GM19043 (cell line): ENCODE data around the gene UBTD1.

ENCODE experiments used
- ATAC-seq: cut with Tn5 transposase; IDR thresholded peaks from one replicate; pipeline ENCODE4 v1.9.1; 2021; ENCODE audit warnings: low read depth; ENCODE audit not compliant: unreplicated experiment

UBTD1 gene

DNA sequence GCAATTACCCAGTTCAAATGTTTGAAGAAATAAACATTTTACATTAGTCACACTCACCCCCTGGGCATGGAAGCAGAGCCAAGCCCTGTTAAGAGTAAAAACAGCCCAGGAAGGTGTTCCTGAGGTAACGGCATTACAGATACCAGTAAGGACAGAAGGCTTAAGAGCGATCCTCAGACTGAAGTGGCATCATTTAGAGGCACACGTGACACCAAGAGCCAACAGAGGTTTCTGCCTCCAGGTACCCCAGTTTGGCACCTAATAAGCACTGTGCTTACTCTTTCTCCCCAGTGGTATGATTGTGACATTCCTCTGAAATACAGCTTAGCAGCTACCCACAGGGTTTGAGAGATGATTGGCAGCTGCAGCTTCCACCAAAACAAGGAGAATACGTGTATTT is 17.7 kb upstream of the UBTD1 start:
- no peak for ATAC-seq

DNA sequence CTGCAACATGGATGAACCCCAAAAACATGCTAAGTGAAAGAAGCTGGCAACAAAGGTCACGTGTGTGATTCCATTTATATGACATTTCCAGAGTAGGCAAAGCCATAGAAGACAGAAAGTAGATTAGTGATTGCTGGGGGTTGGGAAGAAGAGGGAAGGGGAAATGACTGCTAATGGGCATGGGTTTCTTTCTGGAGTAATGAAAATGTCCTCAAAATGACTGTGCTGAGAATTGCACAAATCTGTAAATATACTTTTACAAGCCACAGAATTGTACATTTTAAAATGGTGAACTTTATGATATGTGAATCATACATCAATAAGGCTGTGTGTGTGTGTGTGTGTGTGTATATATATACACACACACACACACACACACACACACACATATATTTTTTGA is 16.3 kb upstream of the UBTD1 start:
- no peak for ATAC-seq

DNA sequence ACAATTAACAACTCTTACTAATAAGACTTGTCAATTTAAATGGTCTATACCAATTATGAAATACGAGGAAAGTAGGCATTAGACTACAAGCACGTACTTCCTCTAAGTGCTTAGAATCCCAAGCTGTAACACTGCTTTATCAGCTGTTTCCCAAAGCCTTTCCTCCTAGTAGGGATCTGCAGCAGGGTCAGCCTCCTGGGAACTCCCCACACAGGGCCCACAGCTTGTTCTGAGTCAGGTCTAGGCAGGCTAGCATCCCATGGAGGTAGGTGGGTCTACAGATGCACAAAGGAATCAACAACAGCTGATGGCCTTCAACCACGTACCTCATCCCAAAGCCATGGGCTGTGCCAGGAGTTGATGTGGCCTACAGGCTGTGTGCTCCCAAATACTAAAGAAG is 15.2 kb upstream of the UBTD1 start:
- no peak for ATAC-seq

DNA sequence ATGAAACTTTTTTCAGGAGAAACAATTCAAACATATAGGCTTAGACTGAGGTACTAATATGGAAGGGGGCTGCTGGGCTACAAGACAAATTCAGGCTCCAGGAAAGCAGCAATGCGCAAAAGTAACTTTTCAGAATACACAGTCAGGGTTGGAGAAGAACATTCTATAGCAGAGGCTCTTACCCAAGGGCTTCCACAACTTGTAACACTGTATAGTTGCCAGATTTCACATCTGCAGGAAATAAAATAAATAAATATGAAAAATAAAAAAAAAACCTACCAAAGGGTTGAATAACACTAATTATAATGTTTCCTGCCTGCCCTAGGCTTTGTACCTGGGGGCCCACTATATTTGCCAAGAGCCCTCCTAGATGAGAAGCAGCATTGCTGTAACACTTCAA is 14.8 kb upstream of the UBTD1 start:
- ATAC-seq: no peak

DNA sequence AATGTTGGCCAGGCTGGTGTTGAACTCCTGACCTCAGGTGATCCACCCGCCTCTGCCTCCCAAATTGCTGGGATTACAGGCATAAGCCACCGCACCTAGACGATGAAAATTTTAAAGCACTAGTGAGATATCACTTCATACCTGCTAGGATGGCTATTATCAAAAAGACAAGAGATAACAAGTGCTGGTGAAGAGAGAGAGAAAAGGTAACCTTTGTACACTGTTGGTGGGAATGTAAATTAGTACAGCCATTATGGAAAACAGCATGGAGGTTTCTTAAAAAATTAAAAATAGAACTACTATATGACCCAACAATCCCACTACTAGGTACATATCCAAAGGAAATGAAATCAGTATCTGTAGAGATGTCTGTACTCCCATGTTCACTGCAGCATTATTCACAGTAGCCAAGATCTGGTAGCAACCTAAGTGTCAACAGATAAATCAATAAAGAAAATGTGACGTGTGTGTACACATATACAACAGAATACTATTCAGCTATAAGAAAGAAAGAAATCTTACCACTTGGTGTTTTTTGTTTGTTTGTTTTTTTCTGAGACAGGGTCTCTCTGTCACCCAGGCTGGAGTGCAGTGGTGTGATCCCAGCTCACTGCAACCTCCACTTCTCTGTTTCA is 13.0 kb upstream of the UBTD1 start:
- no peak for ATAC-seq

DNA sequence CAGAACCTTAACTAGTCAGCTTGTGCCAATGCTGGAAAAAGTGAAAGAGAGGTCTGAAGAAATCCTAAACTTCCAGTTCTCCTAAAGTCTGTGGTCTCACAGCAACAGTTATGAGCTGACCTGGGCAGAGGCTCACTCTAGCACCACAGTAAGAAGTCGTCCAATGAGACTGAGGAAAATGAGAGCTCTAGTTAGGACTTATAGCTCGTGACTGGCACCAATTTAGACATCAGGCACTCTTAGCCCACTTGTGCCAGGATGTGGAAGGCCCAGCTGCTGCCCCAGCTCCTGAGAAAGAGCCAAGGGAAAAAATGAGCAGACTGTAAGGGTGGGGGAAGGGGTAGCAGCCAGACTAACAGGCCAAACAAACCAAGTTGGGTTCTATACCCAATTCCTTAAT is 8.1 kb upstream of the UBTD1 start:
- no peak for ATAC-seq

DNA sequence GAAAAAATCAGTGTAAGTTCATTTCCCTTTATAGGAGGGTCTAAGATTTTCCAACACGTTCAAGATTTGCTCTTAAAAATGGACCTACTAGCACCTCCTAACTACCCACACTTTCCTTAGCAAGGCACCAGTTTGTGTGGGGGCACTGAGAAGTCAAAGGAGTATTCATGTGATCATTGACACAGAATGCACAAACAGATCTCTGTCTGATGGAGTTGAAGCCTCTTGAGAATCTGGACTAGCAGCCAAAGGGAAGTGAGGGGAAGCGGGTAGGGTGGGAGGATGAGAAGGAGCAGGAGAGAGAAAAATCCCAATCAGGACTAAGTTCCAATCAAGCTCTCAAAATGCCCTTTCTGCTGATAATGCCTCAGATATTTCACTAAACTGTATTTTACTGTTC is 4.6 kb upstream of the UBTD1 start:
- ATAC-seq: no peak

DNA sequence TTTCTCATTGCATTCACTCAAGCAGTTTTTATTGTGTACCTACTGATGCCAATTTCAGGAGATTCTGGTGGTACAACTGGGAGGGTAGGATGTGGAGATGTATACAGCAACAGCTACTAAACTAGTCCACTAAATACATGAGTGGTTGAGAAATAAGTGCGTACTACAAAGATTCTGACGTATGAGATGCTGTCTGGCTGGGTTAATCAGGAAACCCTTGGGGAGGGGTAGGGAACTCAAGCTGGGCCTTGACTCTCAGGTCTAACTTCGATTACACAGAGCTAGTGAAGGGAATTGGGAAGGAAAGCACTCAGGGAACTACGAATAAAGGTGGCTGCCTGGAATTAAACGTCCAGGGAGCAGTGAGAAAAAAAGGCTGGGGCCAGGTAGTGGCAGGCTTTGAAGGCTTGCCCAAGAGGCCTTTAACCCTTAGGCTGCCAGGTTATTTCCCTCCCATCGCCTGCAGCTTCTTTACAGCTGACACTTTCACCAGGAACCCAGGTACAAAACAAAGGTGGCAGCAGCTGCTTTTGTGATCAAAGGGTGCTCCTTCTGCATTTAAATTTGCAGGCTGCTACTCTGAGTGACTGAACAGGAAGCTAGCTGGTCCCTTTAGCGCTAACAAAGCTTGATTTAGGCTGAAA is 3.7 kb upstream of the UBTD1 start:
- ATAC-seq: no peak

DNA sequence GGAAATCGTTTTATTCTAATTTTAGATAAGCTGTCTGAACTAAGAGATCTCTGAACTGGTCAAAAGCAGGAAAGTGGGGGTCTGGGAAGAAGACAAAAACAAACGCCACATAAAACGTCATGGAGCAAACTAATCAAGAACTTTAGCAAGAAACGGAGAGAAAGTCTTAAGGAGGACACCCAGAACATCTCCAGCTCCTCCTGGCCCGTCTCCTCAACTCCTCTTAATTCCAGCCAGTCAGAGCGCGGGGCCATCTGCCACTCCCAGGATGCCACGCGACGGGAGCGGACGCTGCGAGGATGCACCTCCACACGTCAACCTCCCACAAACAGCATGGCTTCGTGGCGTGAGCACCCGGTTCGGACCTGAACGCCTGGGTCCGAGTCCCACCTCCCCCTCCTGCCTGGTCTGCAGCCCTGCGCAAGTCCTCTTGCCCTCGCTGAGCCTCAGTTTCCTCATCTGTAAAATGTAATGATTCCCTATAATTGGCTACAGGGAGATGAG is 1.1 kb upstream of the UBTD1 start:
- ATAC-seq: peak; percentile 43

DNA sequence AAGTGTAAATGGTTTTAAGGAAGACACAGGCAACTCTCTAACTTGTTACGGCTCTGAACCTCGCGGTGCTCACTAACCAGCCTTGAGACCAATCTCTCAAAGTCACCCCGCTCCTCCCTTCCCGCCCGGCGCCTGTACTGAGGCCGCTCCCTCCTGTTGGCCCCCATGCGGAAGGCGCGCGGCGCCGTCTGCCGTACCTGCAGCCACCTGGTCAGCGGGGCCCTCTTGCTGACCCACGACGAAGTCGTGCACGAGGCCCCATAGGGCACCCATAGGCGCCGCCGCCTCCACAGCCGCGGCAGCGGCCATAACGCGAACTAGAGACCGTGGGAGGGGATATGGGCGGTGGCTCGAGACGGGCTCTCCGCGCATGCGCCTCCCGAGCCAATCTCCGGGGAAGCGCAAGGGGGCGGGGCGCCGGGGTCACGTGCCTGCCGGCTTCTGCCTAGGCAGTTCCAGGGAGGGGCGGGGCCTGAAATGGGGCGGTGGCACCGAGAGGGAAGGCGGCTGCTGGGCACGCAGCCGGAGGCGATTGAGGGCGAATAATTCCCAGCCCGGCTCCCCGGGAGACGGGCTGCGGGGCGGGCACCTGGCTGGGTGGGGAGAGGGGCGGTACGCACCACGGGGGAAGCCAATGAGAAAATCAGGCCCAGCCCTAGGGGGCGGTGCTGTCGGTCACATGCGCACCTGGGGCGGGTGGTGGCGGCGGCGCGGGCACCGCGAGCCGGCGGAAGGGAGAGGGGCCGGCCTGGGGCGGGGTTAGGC is 466 bp upstream of the UBTD1 start, which contains the start of gene MMS19:
TSS of gene MMS19 (minus strand) at position 347 of the 765 bp plus-strand sequence. CDS start at position 309, 38 bp downstream.
- peak; percentile 90 for ATAC-seq

DNA sequence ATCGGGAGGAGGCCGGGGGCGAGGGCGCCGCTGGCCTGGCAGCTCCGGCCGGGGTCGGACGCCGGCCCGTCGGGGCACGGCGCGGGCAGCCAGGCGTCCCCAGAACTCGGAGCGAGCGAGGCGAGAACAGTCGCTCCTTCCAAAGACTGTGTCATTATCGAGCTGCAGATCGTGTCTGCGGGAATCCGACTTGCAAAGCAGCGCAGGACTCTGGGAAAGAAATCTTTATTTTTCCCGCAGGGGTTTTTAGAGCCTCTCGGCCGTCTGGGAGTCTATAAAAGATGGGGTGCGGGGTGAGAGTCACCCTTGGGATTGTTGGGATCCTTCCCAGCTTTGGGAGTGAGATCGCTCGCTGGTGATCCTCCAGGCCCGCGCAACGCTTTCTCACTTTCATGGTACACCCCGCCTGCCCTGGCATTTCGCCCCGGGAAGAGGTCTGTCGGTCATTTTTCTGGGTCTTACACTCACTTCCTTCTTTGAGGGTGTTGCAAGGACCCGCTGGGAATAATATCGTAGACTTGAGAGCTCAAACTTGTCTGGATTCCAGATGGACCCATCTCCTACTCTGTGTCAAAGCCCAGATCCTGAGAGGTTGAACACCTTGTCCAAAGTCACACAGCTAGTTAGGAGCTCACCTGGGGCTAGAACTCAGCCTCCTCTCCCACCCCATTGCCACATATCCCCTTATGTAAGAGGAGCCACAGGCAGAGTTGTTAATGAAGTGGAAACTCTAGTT is 1.0 kb downstream of the UBTD1 start:
- no peak for ATAC-seq

DNA sequence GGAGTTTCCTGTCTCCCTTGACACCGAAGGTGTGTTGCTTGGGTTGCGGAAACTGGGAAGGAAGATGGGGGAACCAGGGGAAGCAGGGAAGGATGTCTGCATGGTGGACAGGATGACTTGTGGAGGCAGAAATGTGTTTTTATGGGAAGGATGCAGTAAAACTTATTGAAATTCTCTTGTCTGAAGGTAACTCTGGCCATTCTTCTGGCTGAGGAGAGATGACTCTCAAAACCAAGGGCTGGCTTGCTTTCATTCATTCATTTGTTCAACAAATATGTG is 1.5 kb downstream of the UBTD1 start:
- ATAC-seq: no peak

DNA sequence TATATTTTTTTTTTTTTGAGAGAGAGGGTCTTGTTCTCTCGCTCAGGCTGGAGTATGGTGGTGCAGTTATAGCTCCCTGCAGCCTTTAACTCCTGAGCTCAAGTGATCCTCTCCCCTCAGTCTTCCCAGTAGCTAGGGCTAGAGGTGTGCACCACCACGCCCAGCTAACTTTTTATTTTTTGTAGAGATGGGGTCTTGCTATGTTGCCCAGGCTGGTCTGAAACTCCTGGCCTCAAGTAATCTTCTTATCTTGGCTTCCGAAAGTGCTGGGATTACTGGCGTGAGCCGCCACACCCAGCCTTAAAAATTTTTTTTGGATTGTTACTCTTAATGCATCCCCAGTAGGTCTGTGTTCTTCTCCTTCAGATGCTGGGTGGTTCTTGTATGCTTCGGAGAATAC is 4.2 kb downstream of the UBTD1 start:
- no peak for ATAC-seq

DNA sequence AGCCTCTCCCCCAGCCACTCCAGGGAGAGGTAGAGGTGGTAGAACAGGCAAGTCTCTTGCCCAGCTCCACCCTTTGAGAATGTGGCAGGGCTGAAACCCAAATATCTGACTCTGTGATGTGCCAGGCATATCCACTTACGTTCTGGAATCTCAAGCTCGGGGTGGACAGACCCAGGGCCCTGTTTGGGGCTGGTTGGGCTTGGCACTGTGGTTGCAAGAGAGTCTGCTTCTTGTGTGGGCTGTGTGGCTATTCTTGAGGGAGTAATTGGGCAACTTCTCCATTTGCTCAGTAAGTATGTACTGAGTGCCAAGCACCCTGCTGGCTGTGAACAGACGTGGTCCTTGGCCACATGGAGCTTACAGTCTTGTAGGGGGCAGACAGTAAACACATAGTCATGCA is 4.7 kb downstream of the UBTD1 start:
- no peak for ATAC-seq

DNA sequence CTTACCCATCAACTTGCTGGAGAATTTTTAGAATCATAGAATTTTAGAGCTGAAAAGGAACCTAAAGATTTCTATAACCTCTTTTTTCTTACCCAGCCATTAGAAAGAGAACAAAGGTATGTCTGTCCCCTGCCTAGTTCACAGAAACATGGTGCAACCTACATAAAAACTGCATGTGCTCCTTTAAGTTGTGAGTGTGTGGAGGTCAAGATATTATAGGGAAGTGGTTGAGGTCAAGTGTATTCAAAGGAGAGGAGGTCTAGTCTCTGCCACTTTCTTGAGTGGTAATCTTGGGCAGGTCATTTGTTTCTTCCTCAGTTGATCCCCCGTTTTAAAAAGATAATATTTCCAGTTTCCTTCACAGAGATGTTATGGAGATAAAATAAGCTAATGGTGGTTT is 6.4 kb downstream of the UBTD1 start:
- no peak for ATAC-seq

DNA sequence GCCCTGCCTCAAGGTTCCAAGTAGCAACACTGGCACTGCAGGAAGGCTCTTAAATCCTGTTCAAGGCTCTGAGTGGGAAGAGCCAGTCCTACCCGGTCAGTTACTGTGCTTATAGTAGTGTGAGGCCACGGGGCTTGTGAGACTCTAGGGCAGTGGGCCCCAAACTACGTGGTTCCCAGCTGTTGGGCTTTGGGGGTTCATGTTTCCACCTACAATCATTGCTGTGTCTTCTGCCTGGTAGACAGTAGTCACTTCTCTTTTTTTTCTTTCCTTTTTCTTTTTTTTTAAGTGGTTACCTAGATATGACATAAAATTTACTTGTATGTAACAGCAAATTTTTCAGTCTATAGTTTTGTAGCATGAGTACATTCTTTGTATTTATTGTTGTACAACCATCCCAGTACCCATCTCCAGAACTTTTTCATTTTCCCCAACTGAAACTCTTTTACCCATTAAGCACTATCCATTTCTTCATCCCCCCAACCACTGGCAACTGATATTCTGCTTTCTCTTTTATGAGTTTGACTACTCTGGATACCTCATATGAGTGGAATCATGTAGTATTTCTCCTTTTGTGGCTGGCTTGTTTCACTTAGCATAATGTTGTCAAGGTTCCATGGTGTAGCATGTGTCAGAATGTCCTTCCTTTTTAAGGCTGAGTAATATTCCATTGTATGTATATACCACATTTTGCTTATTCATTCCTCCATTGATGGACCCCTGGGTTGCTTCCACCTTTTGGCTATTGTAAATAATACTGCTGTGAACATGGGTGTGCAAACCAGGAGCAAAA is 7.7 kb downstream of the UBTD1 start:
- ATAC-seq: no peak

DNA sequence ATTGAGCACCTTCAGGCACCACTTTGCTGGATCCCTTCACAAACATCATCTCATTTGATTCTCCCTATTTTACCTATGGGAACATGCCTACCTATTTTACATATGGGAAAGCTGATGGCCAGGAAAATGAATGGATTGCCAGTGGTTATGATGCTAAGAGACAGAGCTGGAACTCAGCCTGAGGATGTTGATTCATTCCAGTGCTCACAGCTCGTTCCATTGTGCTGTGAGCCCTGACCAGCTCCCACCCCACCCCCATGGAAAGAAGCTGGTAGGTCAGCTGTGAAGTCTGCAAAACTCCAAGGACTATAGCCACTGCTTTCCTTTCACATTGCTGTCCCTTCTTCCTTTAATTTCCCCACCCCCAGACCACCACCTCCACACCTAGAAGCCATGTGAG is 9.6 kb downstream of the UBTD1 start:
- no peak for ATAC-seq

DNA sequence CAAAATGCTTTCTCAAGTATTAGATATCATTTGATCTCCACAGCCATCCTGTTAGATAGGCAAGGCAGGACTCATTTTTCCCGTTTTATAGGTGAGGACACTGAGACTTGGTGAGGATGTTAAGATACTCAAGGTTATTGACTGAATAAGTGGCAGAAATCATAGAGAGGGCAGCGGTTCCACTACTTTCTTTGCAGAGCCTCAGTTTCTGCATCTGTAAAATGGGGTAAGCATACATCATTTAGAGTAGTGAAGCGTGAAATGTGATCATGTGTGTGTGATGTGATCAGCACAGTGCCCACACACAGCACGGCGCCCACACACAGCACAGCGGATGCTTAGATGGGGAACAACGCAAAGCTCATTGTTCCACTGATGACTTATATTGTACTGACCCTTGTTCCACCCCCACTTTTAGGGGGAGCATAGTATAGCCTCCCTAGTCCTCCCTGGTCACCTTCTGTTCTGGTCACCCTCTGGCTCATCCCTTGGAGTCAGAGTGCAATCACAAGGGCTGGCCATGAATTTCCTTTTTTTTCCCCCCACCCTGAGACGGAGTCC is 10.5 kb downstream of the UBTD1 start:
- ATAC-seq: no peak

DNA sequence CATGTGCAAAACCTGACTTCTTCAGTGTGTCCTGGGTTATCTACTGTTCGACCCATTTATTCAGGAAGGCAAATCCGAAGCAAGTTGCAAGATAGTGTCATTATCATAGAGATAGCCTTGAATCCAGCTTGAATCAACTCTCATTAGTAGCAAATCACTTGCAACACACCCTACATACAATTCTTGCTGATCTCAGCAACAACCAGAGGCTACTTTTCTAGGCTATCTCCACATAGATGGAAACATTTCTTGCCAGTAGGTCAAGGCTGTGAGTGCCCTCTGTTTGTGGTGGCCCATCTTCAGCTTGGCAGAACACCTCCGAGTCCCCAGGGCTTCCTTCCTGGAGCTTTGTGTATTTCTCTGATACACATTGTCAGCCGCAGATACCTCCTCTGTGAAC is 12.0 kb downstream of the UBTD1 start:
- no peak for ATAC-seq
